H1 (cell line): Measurements from ENCODE around the gene C9orf50.

Experiments
- CEBPB ChIP-seq: IDR thresholded peaks from 2 replicates; pipeline ENCODE4 v1.6.1; 2012; ENCODE audit warnings: low read depth, low read length
- CTCF ChIP-seq, 3 experiments: IDR thresholded peaks; 1 replicate in 2 of 3; 2 replicates in 1 of 3; pipeline versions ENCODE4 v1.5.1 to v1.6.1; 2011; ENCODE audit warnings: low read length in 3 of 3, mild to moderate bottlenecking in 3 of 3, inconsistent platforms in 2 of 3, low read depth in 1 of 3, moderate library complexity in 1 of 3; ENCODE audit not compliant: insufficient read depth in 1 of 3; ENCODE audit errors: control extremely low read depth in 1 of 3
- PHF8 ChIP-seq: fragments of 200-600 bp; sonication (generic); conservative IDR thresholded peaks from 2 replicates; pipeline ENCODE4 v1.7.1; 2012; ENCODE audit warnings: low read depth, mild to moderate bottlenecking, inconsistent platforms, low read length, moderate library complexity
- SIN3A ChIP-seq, 2 experiments: IDR thresholded peaks in 1 of 2; conservative IDR thresholded peaks in 1 of 2; 2 replicates each; pipeline ENCODE4 v1.6.1; 2011 to 2012; ENCODE audit warnings: low read length in 2 of 2, improper control_type of control experiment in 1 of 2, low read depth in 1 of 2, mild to moderate bottlenecking in 1 of 2

- no peak for TF ChIP-seq PHF8
- TF ChIP-seq CEBPB: no peak
- TF ChIP-seq SIN3A (conservative IDR thresholded peaks at IDR 0.05 in 1 of 2, IDR thresholded peaks at IDR 0.05 in 1 of 2; ENCODE audit: low read depth in 1 of 2, low read length in 2 of 2): no peak
- no peak for TF ChIP-seq CTCF (IDR thresholded peaks at IDR 0.05; ENCODE audit: control extremely low read depth in 1 of 3, insufficient read depth in 1 of 3, low read depth in 1 of 3, low read length in 3 of 3)
Observed at GRCh38 chr9:129611307-129611800, 9.5 kb downstream of the C9orf50 start.
